Measurements from ENCODE around the gene OR51L1.

The OR51L1 gene

DNA sequence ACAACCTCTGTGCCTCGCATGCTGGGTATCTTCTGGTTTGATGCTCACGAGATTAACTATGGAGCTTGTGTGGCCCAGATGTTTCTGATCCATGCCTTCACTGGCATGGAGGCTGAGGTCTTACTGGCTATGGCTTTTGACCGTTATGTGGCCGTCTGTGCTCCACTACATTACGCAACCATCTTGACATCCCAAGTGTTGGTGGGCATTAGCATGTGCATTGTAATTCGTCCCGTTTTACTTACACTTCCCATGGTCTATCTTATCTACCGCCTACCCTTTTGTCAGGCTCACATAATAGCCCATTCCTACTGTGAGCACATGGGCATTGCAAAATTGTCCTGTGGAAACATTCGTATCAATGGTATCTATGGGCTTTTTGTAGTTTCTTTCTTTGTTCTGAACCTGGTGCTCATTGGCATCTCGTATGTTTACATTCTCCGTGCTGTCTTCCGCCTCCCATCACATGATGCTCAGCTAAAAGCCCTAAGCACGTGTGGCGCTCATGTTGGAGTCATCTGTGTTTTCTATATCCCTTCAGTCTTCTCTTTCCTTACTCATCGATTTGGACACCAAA lies 52.2 kb downstream of the OR51L1 start:
- no peak for DNase-seq (ENCODE audit: low read depth)

All from stromal cell of bone marrow (primary cell).